T-helper 1 cell treated with Interleukin-12 subunit alpha and Interleukin-12 subunit beta and Interleukin-4 antibody, amounts not matched to agents 30 μg/mL and 1 μg/mL, for 36 hours (primary cell): ENCODE data around the gene JAM3.
A peak's percentile ranks its signal among the peaks of the same experiment; 100 is the strongest.

Experiments
- H3K27ac Mint-ChIP-seq: one replicate; pipeline ENCODE4 v1.8.0; 2021; ENCODE audit warnings: mild to moderate bottlenecking, mixed read lengths
- H3K27me3 Mint-ChIP-seq: one replicate; pipeline ENCODE4 v1.8.0; 2021; ENCODE audit warnings: low read depth, mixed read lengths
- H3K36me3 Mint-ChIP-seq: one replicate; pipeline ENCODE4 v1.8.0; 2021; ENCODE audit warnings: low read depth, mixed read lengths
- H3K4me1 Mint-ChIP-seq: one replicate; pipeline ENCODE4 v1.8.0; 2021; ENCODE audit warnings: low read depth, mixed read lengths
- H3K4me3 Mint-ChIP-seq: one replicate; pipeline ENCODE4 v1.8.0; 2021; ENCODE audit warnings: mild to moderate bottlenecking, moderate library complexity, mixed read lengths
- H3K9me3 Mint-ChIP-seq: one replicate; pipeline ENCODE4 v1.8.0; 2021; ENCODE audit warnings: mixed read lengths

JAM3 gene

GRCh38 chr11:134033696-134034491 lies 35.0 kb upstream of the JAM3 start:
- no peaks in the 10 kb centered on the region for H3K9me3 Mint-ChIP-seq
- H3K27me3 Mint-ChIP-seq: peaks cover 25% of the 10 kb centered on the region
- H3K36me3 Mint-ChIP-seq: peaks cover 1% of the 10 kb centered on the region
- peak overlapping the region; percentile 68 for H3K27ac Mint-ChIP-seq
- peak overlapping the region; percentile 27 for H3K4me3 Mint-ChIP-seq
- H3K4me1 Mint-ChIP-seq: peaks cover 35% of the 10 kb centered on the region

- Mint-ChIP-seq H3K27me3 (peaks cover 21% of the 10 kb centered on the region), H3K4me1 (peaks cover 35% of the 10 kb centered on the region), H3K4me3 (peak overlapping the region; percentile 30), H3K36me3 (peaks cover 1% of the 10 kb centered on the region), H3K27ac (peak overlapping the region; percentile 68), H3K9me3 (no peaks in the 10 kb centered on the region)
These were observed 34.1 kb upstream of the JAM3 start for GRCh38 chr11:134034496-134035381.

GRCh38 chr11:134036492-134037045 lies 32.3 kb upstream of the JAM3 start:
- peak overlapping the region; percentile 96 for H3K27ac Mint-ChIP-seq
- peaks cover 8% of the 10 kb centered on the region for H3K27me3 Mint-ChIP-seq
- peak overlapping the region; percentile 97 for H3K4me3 Mint-ChIP-seq
- no peaks in the 10 kb centered on the region for H3K9me3 Mint-ChIP-seq
- peaks cover 1% of the 10 kb centered on the region for H3K36me3 Mint-ChIP-seq
- peaks cover 35% of the 10 kb centered on the region for H3K4me1 Mint-ChIP-seq

- Mint-ChIP-seq H3K27ac (peak overlapping the region; percentile 96), H3K27me3 (peaks cover 4% of the 10 kb centered on the region)
These were observed 31.6 kb upstream of the JAM3 start for GRCh38 chr11:134037046-134037908.

GRCh38 chr11:134038897-134039470 lies 29.9 kb upstream of the JAM3 start:
- Mint-ChIP-seq H3K4me3 (no peak overlapping the region), H3K36me3 (peaks cover 1% of the 10 kb centered on the region), H3K4me1 (peaks cover 24% of the 10 kb centered on the region), H3K27ac (no peak overlapping the region), H3K27me3 (peaks cover 4% of the 10 kb centered on the region), H3K9me3 (no peaks in the 10 kb centered on the region)

More at GRCh38 chr11:134037046-134037908, 31.6 kb upstream of the JAM3 start:
- Mint-ChIP-seq H3K4me3 (peak overlapping the region; percentile 97), H3K4me1 (peaks cover 32% of the 10 kb centered on the region), H3K36me3 (peaks cover 1% of the 10 kb centered on the region), H3K9me3 (no peaks in the 10 kb centered on the region)

GRCh38 chr11:134039726-134040385 lies 29.0 kb upstream of the JAM3 start:
- Mint-ChIP-seq H3K4me1 (peaks cover 17% of the 10 kb centered on the region), H3K27ac (no peak overlapping the region), H3K4me3 (no peak overlapping the region), H3K27me3 (peaks cover 7% of the 10 kb centered on the region), H3K9me3 (no peaks in the 10 kb centered on the region), H3K36me3 (peaks cover 1% of the 10 kb centered on the region)

GRCh38 chr11:134040386-134041302 lies 28.2 kb upstream of the JAM3 start:
- Mint-ChIP-seq H3K9me3 (no peaks in the 10 kb centered on the region), H3K36me3 (peaks cover 1% of the 10 kb centered on the region), H3K4me1 (peaks cover 11% of the 10 kb centered on the region), H3K4me3 (no peak overlapping the region), H3K27ac (no peak overlapping the region), H3K27me3 (peaks cover 8% of the 10 kb centered on the region)

- Mint-ChIP-seq H3K27me3 (peaks cover 8% of the 10 kb centered on the region), H3K36me3 (peaks cover 1% of the 10 kb centered on the region), H3K9me3 (no peaks in the 10 kb centered on the region), H3K4me1 (peaks cover 9% of the 10 kb centered on the region), H3K27ac (no peak overlapping the region), H3K4me3 (no peak overlapping the region)
These were observed 27.5 kb upstream of the JAM3 start for GRCh38 chr11:134041349-134041748.

GRCh38 chr11:134041791-134042696 lies 26.8 kb upstream of the JAM3 start:
- H3K4me3 Mint-ChIP-seq: no peak overlapping the region
- H3K9me3 Mint-ChIP-seq: no peaks in the 10 kb centered on the region
- peaks cover 5% of the 10 kb centered on the region for H3K27me3 Mint-ChIP-seq
- H3K4me1 Mint-ChIP-seq: peaks cover 7% of the 10 kb centered on the region
- H3K27ac Mint-ChIP-seq: no peak overlapping the region
- no peaks in the 10 kb centered on the region for H3K36me3 Mint-ChIP-seq

- no peaks in the 10 kb centered on the region for H3K9me3 Mint-ChIP-seq
- H3K36me3 Mint-ChIP-seq: no peaks in the 10 kb centered on the region
These were observed 25.0 kb upstream of the JAM3 start for GRCh38 chr11:134043821-134044420.

GRCh38 chr11:134044514-134045284 lies 24.2 kb upstream of the JAM3 start:
- Mint-ChIP-seq H3K27me3 (peaks cover 16% of the 10 kb centered on the region), H3K9me3 (no peaks in the 10 kb centered on the region), H3K36me3 (no peaks in the 10 kb centered on the region), H3K4me1 (peaks cover 6% of the 10 kb centered on the region), H3K27ac (no peak overlapping the region), H3K4me3 (no peak overlapping the region)

More at GRCh38 chr11:134043821-134044420, 25.0 kb upstream of the JAM3 start:
- peaks cover under 1% of the 10 kb centered on the region for H3K4me1 Mint-ChIP-seq
- no peak overlapping the region for H3K27ac Mint-ChIP-seq
- peaks cover 10% of the 10 kb centered on the region for H3K27me3 Mint-ChIP-seq
- H3K4me3 Mint-ChIP-seq: no peak overlapping the region
